ENCODE measurements around the gene PTCD1.

GRCh38 chr7:99419323-99420021, 19.1 kb downstream of the PTCD1 start:
- TF ChIP-seq EZH2 (IDR thresholded peaks at IDR 0.05; ENCODE audit: insufficient read depth, poor library complexity, severe bottlenecking), result no peak
- TF ChIP-seq EZH2phosphoT487 (IDR thresholded peaks at IDR 0.05; ENCODE audit: insufficient read depth, low read depth), result no peak

All from GM23248 (cell line).